ENCODE results near the gene PAK3. TPM values are rescaled to one million over a fixed set of nuclear protein-coding genes. Genes with fewer than 3 reads are reported as not detected.

PAK3 gene
- total and polyA plus RNA-seq, 2 of the 4 experiments (the other 2 are of a cell fraction) = 0.22 to 0.36 TPM

GRCh38 chrX:111254896-111255693 lies 159.1 kb downstream of the PAK3 start:
- Histone ChIP-seq H3K4me1 (ENCODE audit: control insufficient read depth, insufficient read depth, low read length) (no peaks in the 10 kb centered on the region), H3K4me3 (ENCODE audit: insufficient read depth, low read depth, low read length) (no peak overlapping the region), H4K8ac (ENCODE audit: low read depth in 2 of 2, low read length in 2 of 2) (no peak overlapping the region), H3K56ac (ENCODE audit: extremely low read depth, insufficient read depth, low read length) (no peak overlapping the region), H4K20me1 (ENCODE audit: insufficient read depth, low read length) (no peaks in the 10 kb centered on the region), H4K5ac (ENCODE audit: low read depth, low read length) (no peak overlapping the region), H2AK5ac (ENCODE audit: low read depth, low read length) (no peak overlapping the region), H3K27me3 (ENCODE audit: control insufficient read depth, insufficient read depth, low read length) (peaks cover 5% of the 10 kb centered on the region), H2BK20ac (ENCODE audit: low read depth, low read length) (no peak overlapping the region), H2AK9ac (replicated peaks; ENCODE audit: low read depth, low read length, poor library complexity) (no peak overlapping the region), H3K14ac (replicated peaks; ENCODE audit: low read depth, low read length) (no peak overlapping the region), H3K23ac (ENCODE audit: low read depth, low read length) (no peak overlapping the region), H3K4me2 (ENCODE audit: low read depth, low read length) (no peak overlapping the region), H3K36me3 (ENCODE audit: control insufficient read depth, insufficient read depth, low read length) (no peaks in the 10 kb centered on the region), H3K9me1 (ENCODE audit: insufficient read depth, low read length) (no peaks in the 10 kb centered on the region), H3K9me3 (ENCODE audit: control insufficient read depth, insufficient read depth, low read length) (no peaks in the 10 kb centered on the region), H2BK15ac (ENCODE audit: low read depth, low read length) (no peak overlapping the region), H2BK5ac (ENCODE audit: low read depth, low read length, poor library complexity, severe bottlenecking) (no peak overlapping the region), H2BK120ac (ENCODE audit: low read depth, low read length) (no peak overlapping the region), H3K9ac (ENCODE audit: low read depth, low read length) (no peak overlapping the region), H4K91ac (ENCODE audit: insufficient read depth, low read depth, low read length) (no peak overlapping the region), H3K4ac (ENCODE audit: low read depth, low read length) (no peak overlapping the region), H3K18ac (ENCODE audit: low read depth, low read length) (no peak overlapping the region), H3K79me1 (ENCODE audit: low read depth in 1 of 2, low read length in 2 of 2) (no peaks in the 10 kb centered on the region), H3K27ac (ENCODE audit: insufficient read depth, low read length) (no peak overlapping the region), H2AFZ (replicated peaks; ENCODE audit: low read length, poor library complexity) (no peak overlapping the region)
- dilution Hi-C loops (cut with HindIII; ENCODE audit: low sequenced_read_pairs, unreplicated experiment) = no loop called here
- in situ Hi-C loops (cut with MboI; ENCODE audit: low sequenced_read_pairs) = no loop called here
- 80% methylated on average over 1 of the region's 7 CpGs; no CpG with 5 or more reads in 1 of the 2 experiments for WGBS, 2 experiments (ENCODE audit: extremely low coverage in 2 of 2, insufficient read length in 1 of 2)
- TF ChIP-seq MAFK (IDR thresholded peaks at IDR 0.05; ENCODE audit: low read depth, low read length) (peak; percentile 76), MAZ (IDR thresholded peaks at IDR 0.05; ENCODE audit: borderline replicate concordance, low read depth, low read length) (no peak)
- DNase-seq = no peak
- ChIA-PET CTCF (no interaction called here), POLR2A (ENCODE audit: unreplicated experiment) (no interaction called here)
- ATAC-seq (ENCODE audit: low read depth) = no peak
- no TSS peak for BruUV-seq (replicated peaks)
- intact Hi-C loops (cut with micrococcal nuclease) = no loop called here
